Stimulated activated CD4-positive, alpha-beta T cell treated with anti-CD3 and anti-CD28 coated beads, Interleukin-2, amount 100 ng/mL, for 4 hours (primary cell): ENCODE measurements around the gene ADSS1.

Experiments used
- DNase-seq: peaks from one replicate; pipeline ENCODE4 v3.0.0-alpha.2; 2020; ENCODE audit warnings: low read depth

Gene ADSS1

DNA sequence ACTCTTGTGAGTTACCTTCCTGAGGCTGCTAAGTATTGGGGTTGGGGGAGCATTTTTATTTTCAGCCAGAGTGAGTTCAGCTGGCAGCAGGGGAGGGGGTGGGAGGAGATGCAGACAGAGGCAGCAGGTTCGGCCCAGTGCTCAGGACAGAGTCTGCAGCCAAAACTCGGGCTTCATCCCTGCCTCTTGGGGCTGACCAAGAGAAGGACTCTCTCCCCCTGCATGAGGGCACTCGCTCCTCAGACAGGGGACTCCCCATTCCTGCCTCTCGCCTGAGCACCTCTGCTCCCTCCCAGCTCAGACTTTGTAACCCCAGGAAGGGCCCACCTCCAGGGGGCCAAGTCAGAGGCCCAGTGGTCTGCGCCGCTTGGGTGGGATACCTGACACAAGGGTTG, 72.7 kb downstream of the ADSS1 start:
- no peak for DNase-seq
